GM18909 (cell line): ENCODE results near the gene FUOM.
"Not testable (repeated sequence)": the region's sequence is repeated elsewhere in the genome, so short reads cannot be mapped to it uniquely, and the experiment has no call there.

Source experiments
- ATAC-seq: cut with Tn5 transposase; IDR thresholded peaks from one replicate; pipeline ENCODE4 v1.9.1; 2021; ENCODE audit warnings: mild to moderate bottlenecking; ENCODE audit not compliant: unreplicated experiment, poor library complexity

Gene FUOM

GRCh38 chr10:133370030-133370786, 12.4 kb upstream of the FUOM start:
- no peak for ATAC-seq

GRCh38 chr10:133368153-133368552, 10.3 kb upstream of the FUOM start:
- no peak for ATAC-seq

- ATAC-seq, result not testable (repeated sequence)
Observed at GRCh38 chr10:133367461-133367860, 9.6 kb upstream of the FUOM start.

- no peak for ATAC-seq
Observed at GRCh38 chr10:133366751-133367150, 8.9 kb upstream of the FUOM start.

- no peak for ATAC-seq
Observed at GRCh38 chr10:133366130-133366478, 8.3 kb upstream of the FUOM start.

GRCh38 chr10:133365461-133366129, 7.8 kb upstream of the FUOM start:
- ATAC-seq, result no peak

- no peak for ATAC-seq
Observed at GRCh38 chr10:133364645-133365431, 7.0 kb upstream of the FUOM start.

- ATAC-seq, result no peak
Observed at GRCh38 chr10:133362846-133363245, 5.0 kb upstream of the FUOM start.

- no peak for ATAC-seq
Observed at GRCh38 chr10:133361773-133362441, 4.1 kb upstream of the FUOM start.

GRCh38 chr10:133361227-133361626, 3.4 kb upstream of the FUOM start:
- ATAC-seq, result no peak

GRCh38 chr10:133359972-133360610, 2.3 kb upstream of the FUOM start:
- no peak for ATAC-seq

GRCh38 chr10:133359554-133359971, 1.7 kb upstream of the FUOM start:
- ATAC-seq, result no peak

- no peak for ATAC-seq
Observed at GRCh38 chr10:133358925-133359310, 1.1 kb upstream of the FUOM start.

- no peak for ATAC-seq
Observed at GRCh38 chr10:133358162-133358924, 524 bp upstream of the FUOM start.

GRCh38 chr10:133356549-133357284, 1.1 kb downstream of the FUOM start:
- ATAC-seq, result no peak

- no peak for ATAC-seq
Observed at GRCh38 chr10:133355991-133356390, 1.8 kb downstream of the FUOM start.

GRCh38 chr10:133355266-133355665, 2.6 kb downstream of the FUOM start:
- no peak for ATAC-seq

GRCh38 chr10:133354672-133355240, 3.1 kb downstream of the FUOM start:
- ATAC-seq, result no peak
